ENCODE measurements around the gene DENND2A.
"Not testable (repeated sequence)": the region's sequence is repeated elsewhere in the genome, so short reads cannot be mapped to it uniquely, and the experiment has no call there.

DENND2A gene

GRCh38 chr7:140640727-140641523 lies at the start of gene DENND2A:
Gene DENND2A, minus strand, starts transcription at chr7:140640813. Its CDS starts 38,416 bp downstream, at chr7:140602397.
- DNase-seq (ENCODE audit: low spot score) = peak; percentile 85

- no peak for DNase-seq (ENCODE audit: low spot score)
Measured at GRCh38 chr7:140689199-140690152, 48.9 kb upstream of the DENND2A start.

- no peak for DNase-seq (ENCODE audit: low spot score)
Measured at GRCh38 chr7:140688341-140688740, 47.7 kb upstream of the DENND2A start.

GRCh38 chr7:140686921-140687320 lies 46.3 kb upstream of the DENND2A start:
- no peak for DNase-seq (ENCODE audit: low spot score)

- DNase-seq (ENCODE audit: low spot score) = no peak
Measured at GRCh38 chr7:140685407-140686087, 44.9 kb upstream of the DENND2A start.

- DNase-seq (ENCODE audit: low spot score) = no peak
Measured at GRCh38 chr7:140684066-140684950, 43.7 kb upstream of the DENND2A start.

GRCh38 chr7:140683657-140684056 lies 43.0 kb upstream of the DENND2A start:
- peak; percentile 58 for DNase-seq (ENCODE audit: low spot score)

- no peak for DNase-seq (ENCODE audit: low spot score)
Measured at GRCh38 chr7:140681766-140682165, 41.2 kb upstream of the DENND2A start.

- DNase-seq (ENCODE audit: low spot score) = no peak
Measured at GRCh38 chr7:140680886-140681285, 40.3 kb upstream of the DENND2A start.

GRCh38 chr7:140679186-140679585 lies 38.6 kb upstream of the DENND2A start:
- DNase-seq (ENCODE audit: low spot score) = no peak

- no peak for DNase-seq (ENCODE audit: low spot score)
Measured at GRCh38 chr7:140678816-140679130, 38.2 kb upstream of the DENND2A start.

- no peak for DNase-seq (ENCODE audit: low spot score)
Measured at GRCh38 chr7:140678081-140678815, 37.6 kb upstream of the DENND2A start.

- DNase-seq (ENCODE audit: low spot score) = no peak
Measured at GRCh38 chr7:140677496-140677895, 36.9 kb upstream of the DENND2A start.

GRCh38 chr7:140676956-140677355 lies 36.3 kb upstream of the DENND2A start:
- not testable (repeated sequence) for DNase-seq (ENCODE audit: low spot score)

- peak; percentile 50 for DNase-seq (ENCODE audit: low spot score)
Measured at GRCh38 chr7:140676306-140676705, 35.7 kb upstream of the DENND2A start.

GRCh38 chr7:140675726-140676125 lies 35.1 kb upstream of the DENND2A start:
- DNase-seq (ENCODE audit: low spot score) = no peak

GRCh38 chr7:140674899-140675701 lies 34.5 kb upstream of the DENND2A start:
- DNase-seq (ENCODE audit: low spot score) = peak; percentile 84

GRCh38 chr7:140674356-140674800 lies 33.8 kb upstream of the DENND2A start:
- no peak for DNase-seq (ENCODE audit: low spot score)

GRCh38 chr7:140673774-140674155 lies 33.2 kb upstream of the DENND2A start:
- no peak for DNase-seq (ENCODE audit: low spot score)
